ENCODE results near the gene ARL3. TPM values are rescaled to one million over a fixed set of nuclear protein-coding genes. Genes with fewer than 3 reads are reported as not detected.

Gene ARL3
- total RNA-seq, 1 donor, result 10.4 TPM

DNA sequence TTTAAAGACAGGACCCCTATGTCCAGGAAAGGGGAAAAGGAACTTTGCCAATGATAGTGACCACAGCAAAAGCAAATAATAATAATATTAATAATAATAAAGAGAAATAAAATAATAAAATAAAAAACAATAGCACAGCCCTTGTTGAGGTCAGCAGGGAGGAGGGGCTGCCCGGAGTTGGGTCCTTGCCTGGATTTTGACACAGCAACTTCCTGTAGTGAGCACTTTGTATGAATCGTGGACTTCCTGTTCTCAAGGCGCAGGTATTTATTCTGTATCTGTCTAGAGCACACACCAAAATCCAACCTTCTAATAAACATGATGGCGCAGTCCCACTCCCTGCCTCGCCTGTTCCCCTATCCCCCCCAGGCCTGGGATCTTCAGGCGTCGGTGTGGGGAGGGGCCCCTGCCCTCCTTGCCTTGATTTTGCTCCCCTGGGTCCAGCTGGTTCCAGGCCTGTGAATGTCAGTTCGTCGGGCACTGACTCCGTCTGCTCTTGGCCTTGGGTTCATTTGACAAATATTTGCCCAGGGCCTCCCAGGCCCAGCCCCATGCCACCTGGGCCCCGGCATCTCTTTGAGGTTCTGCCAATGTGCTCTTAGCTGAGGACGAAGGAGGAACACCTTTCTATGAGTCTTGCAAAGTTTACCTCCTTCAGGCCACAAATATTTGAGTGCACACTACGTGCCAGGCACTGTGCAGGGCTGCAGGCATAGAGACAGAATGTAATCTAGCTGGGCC is 56.0 kb downstream of the ARL3 start:
- no peak overlapping the region for H3K4me3 ChIP-seq (ENCODE audit: low read depth, low read length)
- TF ChIP-seq, protein P1, sequence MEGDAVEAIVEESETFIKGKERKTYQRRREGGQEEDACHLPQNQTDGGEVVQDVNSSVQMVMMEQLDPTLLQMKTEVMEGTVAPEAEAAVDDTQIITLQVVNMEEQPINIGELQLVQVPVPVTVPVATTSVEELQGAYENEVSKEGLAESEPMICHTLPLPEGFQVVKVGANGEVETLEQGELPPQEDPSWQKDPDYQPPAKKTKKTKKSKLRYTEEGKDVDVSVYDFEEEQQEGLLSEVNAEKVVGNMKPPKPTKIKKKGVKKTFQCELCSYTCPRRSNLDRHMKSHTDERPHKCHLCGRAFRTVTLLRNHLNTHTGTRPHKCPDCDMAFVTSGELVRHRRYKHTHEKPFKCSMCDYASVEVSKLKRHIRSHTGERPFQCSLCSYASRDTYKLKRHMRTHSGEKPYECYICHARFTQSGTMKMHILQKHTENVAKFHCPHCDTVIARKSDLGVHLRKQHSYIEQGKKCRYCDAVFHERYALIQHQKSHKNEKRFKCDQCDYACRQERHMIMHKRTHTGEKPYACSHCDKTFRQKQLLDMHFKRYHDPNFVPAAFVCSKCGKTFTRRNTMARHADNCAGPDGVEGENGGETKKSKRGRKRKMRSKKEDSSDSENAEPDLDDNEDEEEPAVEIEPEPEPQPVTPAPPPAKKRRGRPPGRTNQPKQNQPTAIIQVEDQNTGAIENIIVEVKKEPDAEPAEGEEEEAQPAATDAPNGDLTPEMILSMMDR (IDR thresholded peaks at IDR 0.05; ENCODE audit: insufficient read depth, low read length), result no peak
- DNase-seq (ENCODE audit: low read depth), result peak; percentile 61

DNA sequence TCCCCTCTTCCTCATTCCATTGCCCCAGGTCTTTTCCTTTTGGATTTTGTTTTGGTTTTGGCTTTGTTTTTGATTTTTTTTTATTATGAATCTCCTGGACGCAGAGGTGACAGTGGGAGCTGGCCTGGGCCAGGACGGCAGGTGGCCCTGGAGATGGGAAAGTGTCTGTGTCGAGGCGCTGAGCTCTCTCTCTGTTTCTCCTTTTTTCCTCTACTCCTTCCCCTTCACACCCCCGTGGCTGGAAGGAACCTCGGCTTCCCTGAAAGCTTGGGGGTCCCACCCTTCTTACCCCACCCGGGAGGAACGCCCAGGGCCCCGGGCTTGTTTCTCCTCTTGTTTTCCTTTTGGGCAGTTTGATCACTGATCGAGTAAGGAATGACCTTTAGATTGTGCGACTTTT is 56.7 kb downstream of the ARL3 start:
- TF ChIP-seq, protein P1 (IDR thresholded peaks at IDR 0.05; ENCODE audit: insufficient read depth, low read length), result no peak
- DNase-seq (ENCODE audit: low read depth), result no peak
- no peak overlapping the region for H3K4me3 ChIP-seq (ENCODE audit: low read depth, low read length)

DNA sequence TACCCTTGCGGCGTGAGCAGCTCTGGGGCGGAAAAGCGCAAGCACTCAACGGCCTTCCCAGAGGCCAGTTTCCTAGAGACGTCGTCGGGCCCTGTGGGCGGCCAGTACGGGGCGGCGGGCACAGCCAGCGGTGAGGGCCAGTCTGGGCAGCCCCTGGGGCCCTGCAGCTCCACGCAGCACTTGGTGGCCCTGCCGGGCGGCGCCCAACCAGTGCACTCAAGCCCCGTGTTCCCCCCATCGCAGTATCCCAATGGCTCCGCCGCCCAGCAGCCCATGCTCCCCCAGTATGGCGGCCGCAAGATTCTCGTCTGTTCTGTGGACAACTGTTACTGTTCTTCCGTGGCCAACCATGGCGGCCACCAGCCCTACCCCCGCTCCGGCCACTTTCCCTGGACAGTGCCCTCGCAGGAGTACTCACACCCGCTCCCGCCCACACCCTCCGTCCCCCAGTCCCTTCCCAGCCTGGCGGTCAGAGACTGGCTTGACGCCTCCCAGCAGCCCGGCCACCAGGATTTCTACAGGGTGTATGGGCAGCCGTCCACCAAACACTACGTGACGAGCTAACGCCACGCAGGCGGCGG is 57.3 kb downstream of the ARL3 start:
- DNase-seq (ENCODE audit: low read depth), result no peak
- H3K4me3 ChIP-seq (ENCODE audit: low read depth, low read length), result no peak overlapping the region
- TF ChIP-seq, protein P1 (IDR thresholded peaks at IDR 0.05; ENCODE audit: insufficient read depth, low read length), result no peak

DNA sequence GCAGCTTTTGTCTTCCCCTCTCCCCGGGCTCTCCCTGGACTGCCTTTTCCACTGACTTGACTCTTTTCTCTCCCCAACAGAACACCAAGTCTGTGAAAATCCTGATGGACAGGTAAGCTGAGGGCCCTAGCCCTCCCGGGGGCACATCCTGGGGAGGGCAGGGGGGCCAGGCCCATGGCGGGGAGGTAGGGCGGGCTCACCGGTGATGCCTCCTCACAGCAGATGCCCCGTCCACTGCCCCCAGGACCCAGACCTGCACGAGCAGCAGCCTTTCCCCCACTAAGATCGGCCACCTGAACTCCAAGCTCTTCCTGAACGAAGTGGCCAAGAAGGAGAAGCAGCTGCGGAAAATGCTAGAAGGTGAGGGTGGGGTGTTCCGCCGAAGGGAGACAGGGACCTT is 58.2 kb downstream of the ARL3 start:
- no peak for DNase-seq (ENCODE audit: low read depth)
- TF ChIP-seq, protein P1 (IDR thresholded peaks at IDR 0.05; ENCODE audit: insufficient read depth, low read length), result no peak
- H3K4me3 ChIP-seq (ENCODE audit: low read depth, low read length), result no peak overlapping the region

DNA sequence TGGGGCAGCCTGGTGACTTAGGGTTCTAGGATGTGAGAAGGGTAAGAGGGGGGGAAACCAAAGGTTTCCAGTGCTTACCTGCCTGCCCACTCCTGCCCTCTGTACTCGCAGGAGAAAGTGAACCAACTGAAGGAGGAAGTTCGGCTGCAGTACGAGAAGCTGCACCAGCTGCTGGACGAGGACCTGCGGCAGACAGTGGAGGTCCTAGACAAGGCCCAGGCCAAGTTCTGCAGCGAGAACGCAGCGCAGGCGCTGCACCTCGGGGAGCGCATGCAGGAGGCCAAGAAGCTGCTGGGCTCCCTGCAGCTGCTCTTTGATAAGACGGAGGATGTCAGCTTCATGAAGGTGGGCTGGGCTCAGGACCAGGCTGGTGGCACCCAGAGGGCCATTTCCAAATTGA is 59.2 kb downstream of the ARL3 start:
- TF ChIP-seq, protein P1 (IDR thresholded peaks at IDR 0.05; ENCODE audit: insufficient read depth, low read length), result no peak
- no peak overlapping the region for H3K4me3 ChIP-seq (ENCODE audit: low read depth, low read length)

DNA sequence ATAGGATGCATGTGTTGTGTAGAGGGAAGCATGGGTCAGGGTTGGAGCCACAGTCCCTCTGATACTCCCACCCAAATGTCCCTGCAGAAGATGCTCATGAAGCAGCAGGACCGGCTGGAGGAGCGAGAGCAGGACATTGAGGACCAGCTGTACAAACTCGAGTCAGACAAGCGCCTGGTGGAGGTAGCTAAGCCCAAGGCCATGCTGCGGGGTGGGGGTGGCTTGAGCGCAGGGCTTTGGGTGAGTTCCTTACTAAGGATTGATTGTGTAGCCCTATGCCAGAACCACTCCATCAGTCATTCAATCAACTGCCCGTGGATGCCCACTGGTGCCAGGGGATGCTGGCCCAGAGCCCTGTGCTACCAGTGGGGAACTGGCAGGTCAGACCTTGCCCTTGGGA is 59.6 kb downstream of the ARL3 start:
- no peak overlapping the region for H3K4me3 ChIP-seq (ENCODE audit: low read depth, low read length)
- DNase-seq (ENCODE audit: low read depth), result no peak
- TF ChIP-seq, protein P1 (IDR thresholded peaks at IDR 0.05; ENCODE audit: insufficient read depth, low read length), result no peak

More for the DNA sequence above, 59.2 kb downstream of the ARL3 start:
- DNase-seq (ENCODE audit: low read depth), result no peak
